ENCODE data around the gene RASGRP2.

GRCh38 chr11:64753380-64754123 is 9.6 kb upstream of the RASGRP2 start:
- TF ChIP-seq ESRRG (CRISPR knock-in tag; IDR thresholded peaks at IDR 0.05) (no peak), CREB5 (CRISPR knock-in tag; IDR thresholded peaks at IDR 0.05; ENCODE audit: low read depth) (no peak), RARB (CRISPR knock-in tag; IDR thresholded peaks at IDR 0.05) (no peak), PPARA (CRISPR knock-in tag; IDR thresholded peaks at IDR 0.05; ENCODE audit: borderline replicate concordance) (no peak), ZNF70 (CRISPR knock-in tag; IDR thresholded peaks at IDR 0.05) (no peak), ZFP3 (CRISPR knock-in tag; IDR thresholded peaks at IDR 0.05) (no peak), ZFP30 (CRISPR knock-in tag; IDR thresholded peaks at IDR 0.05) (no peak)

All from SK-N-SH treated with all-trans-retinoic acid at 6 μM for 48 hours (cell line).